HG03045 (cell line): ENCODE data around the gene AFMID.
A peak's percentile ranks its signal among the peaks of the same experiment; 100 is the strongest.
"Not testable (repeated sequence)": the region's sequence is repeated elsewhere in the genome, so short reads cannot be mapped to it uniquely, and the experiment has no call there.

Source experiments
- ATAC-seq: cut with Tn5 transposase; IDR thresholded peaks from one replicate; pipeline ENCODE4 v1.9.1; 2021; ENCODE audit warnings: mild to moderate bottlenecking, moderate library complexity; ENCODE audit not compliant: unreplicated experiment

AFMID gene

DNA sequence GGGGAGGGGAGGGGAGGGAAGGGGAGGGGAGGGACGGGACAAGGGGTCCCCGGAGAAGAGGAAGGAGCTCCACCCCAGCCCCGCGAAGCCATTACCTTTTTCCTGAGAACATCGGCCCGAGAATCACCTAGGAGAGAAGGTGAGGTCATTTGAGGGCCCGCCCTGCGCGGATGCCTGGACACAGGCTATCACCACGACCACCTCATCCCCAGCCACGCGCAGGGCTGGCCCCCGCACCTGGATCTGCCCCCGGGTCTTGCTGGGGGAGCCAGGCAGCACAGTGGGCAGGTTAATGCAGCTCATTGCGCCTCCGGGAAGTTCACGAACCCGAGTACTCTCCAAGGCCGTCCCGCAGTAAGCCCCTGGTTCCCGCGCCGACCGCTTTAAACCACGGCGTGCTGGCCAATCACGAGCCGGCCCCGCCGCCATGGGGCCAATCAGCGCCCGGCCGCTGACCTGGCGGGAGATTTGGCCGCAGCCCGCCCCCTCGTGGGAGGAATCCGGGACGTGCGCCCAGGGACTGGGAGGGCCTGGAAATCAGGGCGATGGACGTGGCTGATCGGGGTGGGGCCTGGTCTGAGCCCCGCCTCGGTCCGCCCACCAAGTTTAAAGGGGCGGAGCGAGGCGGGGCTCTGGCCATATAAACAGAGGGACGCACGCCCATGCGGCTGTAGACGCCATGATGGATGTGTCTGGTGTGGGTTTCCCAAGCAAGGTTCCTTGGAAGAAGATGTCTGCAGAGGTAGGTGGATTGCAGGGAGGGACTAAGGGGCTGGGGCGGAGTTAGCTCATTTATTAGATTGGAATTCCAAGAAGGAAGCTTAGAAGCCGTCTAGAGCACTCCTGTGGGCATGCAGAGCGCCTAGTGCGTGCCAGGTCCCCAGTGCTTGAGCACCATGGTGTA is at the start of gene AFMID, which contains the start of gene TK1:
Gene AFMID, plus strand, starts transcription at position 671 of the 904 bp plus-strand sequence. Its CDS starts 9 bp downstream, at position 680.
Gene TK1, minus strand, starts transcription at position 361 of the 904 bp plus-strand sequence. Its CDS starts 58 bp downstream, at position 303.
- ATAC-seq = peak; percentile 87

DNA sequence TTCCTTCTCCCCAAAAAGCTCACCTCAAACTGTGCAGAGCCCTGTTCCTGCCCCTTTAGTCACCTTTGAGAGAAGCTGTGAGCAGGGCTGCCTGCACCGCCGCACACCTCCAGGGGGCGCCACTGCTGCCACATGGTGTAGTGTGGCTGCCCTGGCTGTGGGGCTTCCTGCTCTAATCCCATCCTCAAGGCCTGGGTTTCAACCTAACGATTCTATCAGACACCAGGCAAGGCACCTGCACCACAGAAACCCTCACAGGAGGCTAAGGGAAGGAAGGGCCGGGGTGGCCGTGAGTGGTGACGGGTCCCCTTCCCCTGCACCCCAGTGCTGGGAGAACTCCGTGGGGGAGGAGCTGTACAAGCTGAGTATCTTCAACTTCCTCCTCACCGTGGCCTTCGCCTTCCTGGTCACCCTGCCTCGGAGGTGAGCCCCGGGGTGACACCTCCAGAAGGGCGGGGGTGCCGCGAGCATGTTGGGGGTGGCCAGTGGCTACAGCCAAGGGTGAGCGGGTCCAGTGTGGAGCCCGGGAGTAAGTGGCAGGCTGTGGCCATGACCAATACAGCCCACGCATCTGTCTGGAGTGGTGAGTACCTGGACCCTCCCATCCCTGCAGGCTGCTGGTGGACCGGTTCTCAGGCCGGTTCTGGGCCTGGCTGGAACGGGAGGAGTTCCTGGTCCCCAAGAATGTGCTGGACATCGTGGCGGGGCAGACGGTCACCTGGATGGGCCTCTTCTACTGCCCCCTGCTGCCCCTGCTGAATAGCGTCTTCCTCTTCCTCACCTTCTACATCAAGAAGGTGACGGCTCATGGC is 49.6 kb upstream of the AFMID start:
- ATAC-seq = no peak

DNA sequence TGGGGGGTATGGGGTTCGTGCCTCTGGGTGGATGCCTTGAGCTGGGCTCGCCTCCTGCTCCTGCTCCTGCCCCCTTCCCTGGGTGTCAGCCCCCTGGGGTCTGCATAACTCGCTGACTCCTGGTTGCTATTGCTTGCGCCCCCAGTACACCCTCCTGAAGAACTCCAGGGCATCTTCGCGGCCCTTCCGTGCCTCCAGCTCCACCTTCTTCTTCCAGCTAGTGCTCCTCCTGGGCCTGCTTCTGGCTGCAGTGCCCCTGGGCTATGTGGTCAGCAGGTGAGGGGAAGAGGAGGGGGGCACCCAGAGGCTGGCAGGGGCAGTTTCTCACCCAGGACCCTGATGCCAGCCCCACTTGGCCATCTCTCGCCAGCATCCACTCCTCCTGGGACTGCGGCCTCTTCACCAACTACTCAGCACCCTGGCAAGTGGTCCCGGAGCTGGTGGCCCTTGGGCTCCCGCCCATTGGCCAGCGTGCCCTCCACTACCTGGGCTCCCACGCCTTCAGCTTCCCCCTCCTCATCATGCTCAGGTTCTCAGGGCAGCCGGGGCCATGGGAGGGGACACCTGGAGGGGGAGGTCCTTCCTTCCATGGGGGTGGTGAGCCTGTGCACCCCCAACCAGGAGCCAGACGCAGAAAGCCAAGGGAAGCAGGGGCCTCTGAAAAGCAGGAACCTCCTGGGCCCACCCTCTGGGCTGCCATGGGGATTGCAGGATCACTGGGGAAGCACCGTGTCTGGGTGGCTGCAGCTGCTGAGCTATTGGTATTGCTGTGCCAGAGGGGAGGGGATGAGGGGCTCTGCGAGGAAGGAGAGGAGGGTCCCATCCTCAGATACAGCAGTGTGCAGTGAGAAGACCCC is 48.7 kb upstream of the AFMID start:
- no peak for ATAC-seq

GRCh38 chr17:78139861-78140168 is 47.3 kb upstream of the AFMID start:
- not testable (repeated sequence) for ATAC-seq

GRCh38 chr17:78140169-78141051 is 46.8 kb upstream of the AFMID start:
- peak; percentile 65 for ATAC-seq

GRCh38 chr17:78141437-78142118 is 45.6 kb upstream of the AFMID start:
- no peak for ATAC-seq

GRCh38 chr17:78142119-78142861 is 44.9 kb upstream of the AFMID start:
- no peak for ATAC-seq

- ATAC-seq = no peak
Measured at GRCh38 chr17:78143214-78144146, 43.7 kb upstream of the AFMID start.

GRCh38 chr17:78144147-78144719 is 42.9 kb upstream of the AFMID start:
- no peak for ATAC-seq

GRCh38 chr17:78144736-78145641 is 42.2 kb upstream of the AFMID start:
- ATAC-seq = no peak

DNA sequence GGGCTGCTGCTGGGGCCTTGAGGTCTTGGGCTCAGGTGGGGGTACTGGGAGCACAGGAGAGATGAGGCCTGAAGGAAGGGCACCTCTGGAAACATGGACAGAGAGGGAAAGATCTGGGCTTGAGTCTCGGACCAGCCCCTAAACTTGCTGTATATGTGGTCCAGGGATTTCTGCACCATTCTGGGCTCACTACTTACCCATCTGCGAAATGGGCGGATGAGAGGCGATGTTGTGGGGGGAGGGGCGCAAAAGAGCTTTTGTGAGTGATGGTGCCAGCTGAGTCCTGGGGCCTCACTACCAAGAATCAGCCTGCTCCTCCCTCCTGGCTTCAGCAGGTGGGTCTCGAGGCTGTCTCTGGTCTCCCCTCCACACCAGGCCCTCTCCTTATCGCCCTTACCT is 40.7 kb upstream of the AFMID start:
- ATAC-seq = no peak

DNA sequence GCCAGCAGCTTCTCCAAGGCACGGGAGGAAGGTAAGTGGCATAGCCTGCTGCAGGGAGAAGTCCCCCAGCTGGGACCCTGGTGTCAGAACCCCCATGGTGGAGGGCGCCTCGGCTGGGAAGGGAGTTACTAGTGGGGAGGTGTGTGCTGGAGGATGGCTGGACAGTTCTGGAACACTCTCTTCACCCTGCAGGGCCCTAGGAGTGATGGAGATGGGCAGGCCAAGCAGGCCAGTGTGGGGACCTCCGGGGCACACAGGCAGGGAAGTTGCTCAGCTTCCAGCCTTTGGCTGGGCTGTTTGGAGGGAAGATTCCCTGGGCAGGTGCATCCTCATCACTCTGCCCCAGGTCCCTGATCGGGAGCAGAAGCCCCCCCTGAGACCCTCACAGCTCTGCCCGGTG is 40.3 kb upstream of the AFMID start:
- ATAC-seq = no peak

DNA sequence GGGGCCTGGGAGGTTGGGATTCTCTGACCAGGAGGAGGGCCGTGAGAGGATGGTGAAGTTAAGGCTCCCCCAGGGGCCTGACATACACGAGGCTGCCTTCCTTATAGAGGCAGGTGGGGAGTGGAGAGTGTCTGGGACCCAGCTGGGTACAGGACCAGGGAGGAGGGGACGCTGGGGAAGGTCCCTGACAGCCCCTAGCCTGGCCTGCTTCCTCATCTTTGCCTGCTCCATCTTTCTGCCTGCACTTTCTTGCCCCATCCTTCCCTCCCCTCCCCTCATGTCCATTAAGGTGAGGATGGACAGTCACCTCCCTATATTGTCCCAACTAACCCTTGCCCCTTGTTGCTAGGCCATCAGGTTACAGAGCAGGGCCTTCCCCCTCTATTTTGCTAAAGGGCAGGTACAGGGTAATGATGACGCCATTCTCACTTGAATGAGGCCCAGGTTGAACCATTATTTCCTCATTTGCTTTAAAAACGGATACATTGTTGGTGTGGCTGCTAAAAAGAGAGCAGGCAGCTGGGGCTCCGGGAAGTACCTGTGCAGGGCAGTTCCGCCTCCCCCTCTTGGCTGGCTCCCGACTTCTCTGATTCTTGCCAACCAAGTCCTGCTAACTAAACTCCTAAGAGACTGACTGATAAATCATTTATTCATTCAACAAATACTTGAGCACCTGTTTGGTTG is 39.7 kb upstream of the AFMID start:
- ATAC-seq = no peak

- ATAC-seq = no peak
Measured at GRCh38 chr17:78148286-78149016, 38.7 kb upstream of the AFMID start.

DNA sequence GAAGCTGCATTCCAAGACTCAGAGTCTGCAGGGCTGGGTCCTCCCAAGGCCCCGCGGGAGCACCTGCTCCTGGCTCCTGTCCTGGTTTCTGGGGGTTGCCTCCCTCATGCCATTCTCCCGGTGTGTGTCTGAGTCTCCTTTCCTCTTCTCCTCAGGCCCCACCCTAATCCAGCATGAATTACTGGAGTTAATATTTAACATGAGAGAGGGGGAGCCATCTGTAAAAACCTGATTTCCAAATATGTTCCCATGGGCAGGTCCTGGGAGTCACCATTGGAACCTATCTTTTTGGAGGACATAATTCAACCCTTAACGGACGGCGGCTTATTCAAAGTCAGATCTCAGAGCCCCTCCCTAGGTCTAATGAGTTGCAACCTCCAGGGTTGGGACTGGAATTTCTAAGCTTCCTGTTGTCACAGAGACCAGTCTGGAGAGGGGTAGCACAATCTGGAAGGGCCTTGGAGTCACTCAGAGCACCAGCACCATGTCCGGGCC is 35.6 kb upstream of the AFMID start:
- no peak for ATAC-seq
